MM.1S (cell line): ENCODE measurements around the gene TGFB1I1.

Experiments
- EZH2 ChIP-seq: fragments of 300-600 bp; sonication (generic); optimal IDR thresholded peaks from 2 replicates; pipeline ENCODE3; 2017; ENCODE audit warnings: low read depth, mild to moderate bottlenecking, antibody characterized with exemption, low read length, mixed read lengths
- EZH2phosphoT487 ChIP-seq: fragments of 300-600 bp; sonication (generic); IDR thresholded peaks from 2 replicates; pipeline ENCODE4 v1.6.1; 2018; ENCODE audit warnings: antibody characterized with exemption, low read length
- TF ChIP-seq, protein P1 (sequence below): fragments of 300-600 bp; sonication (generic); IDR thresholded peaks from 2 replicates; pipeline ENCODE4 v1.5.1; 2016; ENCODE audit warnings: antibody characterized with exemption, low read length, mixed read lengths

GRCh38 chr16:31513884-31514283 lies 41.9 kb downstream of the TGFB1I1 start:
- TF ChIP-seq, protein P1, sequence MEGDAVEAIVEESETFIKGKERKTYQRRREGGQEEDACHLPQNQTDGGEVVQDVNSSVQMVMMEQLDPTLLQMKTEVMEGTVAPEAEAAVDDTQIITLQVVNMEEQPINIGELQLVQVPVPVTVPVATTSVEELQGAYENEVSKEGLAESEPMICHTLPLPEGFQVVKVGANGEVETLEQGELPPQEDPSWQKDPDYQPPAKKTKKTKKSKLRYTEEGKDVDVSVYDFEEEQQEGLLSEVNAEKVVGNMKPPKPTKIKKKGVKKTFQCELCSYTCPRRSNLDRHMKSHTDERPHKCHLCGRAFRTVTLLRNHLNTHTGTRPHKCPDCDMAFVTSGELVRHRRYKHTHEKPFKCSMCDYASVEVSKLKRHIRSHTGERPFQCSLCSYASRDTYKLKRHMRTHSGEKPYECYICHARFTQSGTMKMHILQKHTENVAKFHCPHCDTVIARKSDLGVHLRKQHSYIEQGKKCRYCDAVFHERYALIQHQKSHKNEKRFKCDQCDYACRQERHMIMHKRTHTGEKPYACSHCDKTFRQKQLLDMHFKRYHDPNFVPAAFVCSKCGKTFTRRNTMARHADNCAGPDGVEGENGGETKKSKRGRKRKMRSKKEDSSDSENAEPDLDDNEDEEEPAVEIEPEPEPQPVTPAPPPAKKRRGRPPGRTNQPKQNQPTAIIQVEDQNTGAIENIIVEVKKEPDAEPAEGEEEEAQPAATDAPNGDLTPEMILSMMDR: no peak
- TF ChIP-seq EZH2: no peak
- TF ChIP-seq EZH2phosphoT487: no peak
